NCI-H2227 (cell line): ENCODE measurements around the gene SREBF2.
A peak's percentile ranks its signal among the peaks of the same experiment; 100 is the strongest.
"Not testable (repeated sequence)": the region's sequence is repeated elsewhere in the genome, so short reads cannot be mapped to it uniquely, and the experiment has no call there.

Experiments
- DNase-seq: peaks from one replicate; lab custom pipeline; 2025; ENCODE audit not compliant: unreplicated experiment; lab: John Stamatoyannopoulos, UW

SREBF2 gene

DNA sequence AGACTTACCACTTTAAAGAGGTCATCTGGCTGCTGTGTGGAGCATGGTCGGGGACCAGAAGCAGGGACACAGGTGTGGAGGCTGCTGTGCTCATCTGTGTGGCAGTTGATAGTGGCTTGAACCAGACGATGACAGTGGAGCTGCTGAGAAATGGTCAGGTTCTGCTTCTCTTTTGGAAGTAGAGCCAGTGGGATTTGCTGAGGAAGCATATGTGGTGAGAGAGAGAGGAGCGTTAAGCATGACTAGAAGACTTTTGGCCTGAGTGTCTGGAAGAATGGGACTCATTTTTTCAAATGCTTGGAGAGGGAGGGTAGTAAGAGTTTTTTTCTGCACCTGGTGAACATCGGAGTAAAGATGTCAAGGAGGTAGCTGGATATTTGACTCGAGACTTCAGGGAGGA, 12.5 kb upstream of the SREBF2 start:
- no peak for DNase-seq

DNA sequence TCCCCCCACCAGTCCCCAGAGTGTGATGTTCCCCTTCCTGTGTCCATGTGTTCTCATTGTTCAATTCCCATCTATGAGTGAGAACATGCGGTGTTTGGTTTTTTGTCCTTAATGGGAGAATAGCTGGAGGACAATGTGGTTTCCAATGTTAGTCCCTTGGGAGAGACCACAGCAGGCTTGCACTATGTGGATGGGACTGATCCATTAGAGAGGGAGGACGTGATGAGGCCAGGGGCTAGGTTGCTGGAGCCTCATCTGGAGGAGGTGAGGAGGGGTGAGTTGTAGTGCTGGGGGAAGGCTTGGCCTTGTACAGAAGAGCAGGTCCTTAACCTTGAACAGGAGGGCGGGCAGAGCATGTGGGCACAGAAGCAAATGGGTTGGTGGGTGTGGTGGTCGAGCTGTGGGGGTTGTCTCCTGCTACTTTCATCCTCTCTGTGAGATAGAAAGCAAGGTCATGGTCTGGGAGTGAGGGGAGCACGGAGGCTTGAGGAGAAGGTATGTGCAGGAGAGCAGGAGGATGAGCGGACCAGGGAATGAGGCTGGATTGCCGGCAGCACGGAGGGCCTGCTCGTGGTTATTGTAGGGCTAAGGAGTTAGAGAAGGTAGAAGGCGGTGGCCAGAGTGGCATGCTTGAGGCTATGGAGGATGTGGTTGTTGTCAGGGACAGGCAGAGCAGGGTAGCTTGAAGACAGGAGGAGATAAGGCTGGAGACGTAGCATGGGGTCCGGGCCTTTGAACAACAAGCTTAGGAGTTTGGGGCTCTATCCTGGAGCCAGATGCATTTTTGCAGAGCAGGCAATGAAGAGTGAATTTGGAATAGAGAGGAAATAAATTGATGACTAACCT, 11.2 kb upstream of the SREBF2 start:
- no peak for DNase-seq

DNA sequence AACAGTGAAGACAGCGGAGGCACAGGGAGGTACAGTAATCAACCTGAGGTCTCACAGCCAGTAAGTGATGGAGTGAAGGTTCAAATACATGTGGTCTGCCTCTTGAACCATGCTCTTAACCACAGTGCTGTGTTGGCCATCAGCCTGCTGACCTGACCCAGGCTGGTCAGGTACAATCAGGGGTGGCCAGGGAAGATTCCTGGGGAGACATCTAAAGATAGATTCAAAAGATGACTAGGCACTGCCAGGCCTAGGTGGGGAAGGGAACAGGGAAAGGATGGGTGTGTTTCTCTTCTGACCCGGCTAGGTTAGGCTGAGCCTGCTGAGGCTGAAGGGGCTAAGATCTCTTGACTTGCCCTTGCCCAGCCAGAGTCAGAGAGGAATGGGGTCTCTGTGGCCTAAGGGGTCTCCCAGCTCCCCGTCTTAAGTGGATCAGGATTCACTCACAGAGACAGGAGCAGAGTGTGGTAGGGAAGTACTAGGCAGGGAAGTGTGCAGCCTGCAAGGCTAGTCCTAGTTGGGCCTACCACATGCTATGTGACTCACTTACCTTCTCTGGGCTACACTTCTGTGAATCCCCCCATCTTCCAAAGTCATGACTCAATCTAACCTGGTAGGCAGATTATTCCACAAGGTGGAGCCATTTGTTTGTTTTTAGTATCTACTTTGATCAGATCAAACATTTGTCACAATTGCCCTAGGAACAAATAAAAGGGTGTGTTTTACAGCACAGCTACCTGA, 10.4 kb upstream of the SREBF2 start:
- DNase-seq, result peak; percentile 43

DNA sequence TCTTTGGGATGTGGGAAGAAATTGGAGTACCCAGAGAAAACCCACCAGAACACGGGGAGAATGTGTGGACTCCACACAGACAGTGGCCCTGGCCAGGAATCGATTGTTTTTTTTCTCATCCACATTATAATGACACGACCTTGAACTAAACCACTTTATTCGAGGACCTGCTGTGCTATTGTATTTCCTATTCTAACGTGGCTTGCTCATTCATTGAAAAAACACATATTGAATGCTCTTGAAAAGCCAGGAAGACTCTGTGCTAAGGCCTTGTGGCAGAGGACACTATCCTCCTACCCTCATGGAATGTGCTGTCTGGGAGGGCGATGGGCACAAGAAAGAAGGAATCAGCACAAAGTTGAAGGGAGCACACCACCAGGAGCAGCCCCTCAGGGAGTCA, 9.1 kb upstream of the SREBF2 start:
- peak; percentile 14 for DNase-seq

DNA sequence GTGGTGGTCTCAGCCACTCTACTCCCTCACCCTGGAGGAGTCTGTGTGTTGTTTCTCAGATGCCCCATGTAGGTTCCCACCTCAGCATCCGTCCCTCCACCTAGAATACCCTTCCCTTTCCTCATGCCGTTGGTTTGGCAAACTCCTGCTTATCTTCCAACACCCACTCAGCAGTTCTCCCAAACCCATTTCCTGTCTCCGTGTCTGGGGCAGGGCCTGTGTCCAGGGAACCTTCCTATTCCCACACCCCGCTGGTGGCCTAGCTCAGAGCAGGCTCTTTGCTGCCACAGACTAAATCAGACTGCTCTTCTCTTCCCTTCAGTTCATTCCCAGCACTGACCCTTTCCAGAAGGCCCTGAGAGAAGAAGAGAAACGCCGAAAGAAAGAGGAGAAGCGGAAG, 7.5 kb upstream of the SREBF2 start:
- DNase-seq, result no peak

DNA sequence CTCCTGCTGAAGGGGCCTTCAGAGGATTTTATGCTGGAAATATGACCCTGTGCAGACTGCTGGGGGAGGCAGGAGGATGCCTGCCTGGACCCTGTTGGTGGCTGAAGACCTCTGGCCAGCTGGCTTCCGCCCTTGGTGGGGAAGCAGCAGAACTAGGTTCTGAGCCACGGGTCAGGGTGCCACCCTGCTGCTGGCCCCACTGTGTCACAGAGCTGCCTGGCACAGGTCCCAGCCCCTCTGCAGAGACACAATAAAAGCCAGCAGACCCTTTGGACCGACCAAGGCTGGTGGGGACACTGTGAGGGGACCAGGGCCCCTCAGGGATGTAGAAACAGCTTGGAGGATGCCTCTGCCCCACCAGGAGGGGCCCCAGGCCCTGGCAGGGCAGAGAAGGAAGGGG, 6.9 kb upstream of the SREBF2 start:
- no peak for DNase-seq

DNA sequence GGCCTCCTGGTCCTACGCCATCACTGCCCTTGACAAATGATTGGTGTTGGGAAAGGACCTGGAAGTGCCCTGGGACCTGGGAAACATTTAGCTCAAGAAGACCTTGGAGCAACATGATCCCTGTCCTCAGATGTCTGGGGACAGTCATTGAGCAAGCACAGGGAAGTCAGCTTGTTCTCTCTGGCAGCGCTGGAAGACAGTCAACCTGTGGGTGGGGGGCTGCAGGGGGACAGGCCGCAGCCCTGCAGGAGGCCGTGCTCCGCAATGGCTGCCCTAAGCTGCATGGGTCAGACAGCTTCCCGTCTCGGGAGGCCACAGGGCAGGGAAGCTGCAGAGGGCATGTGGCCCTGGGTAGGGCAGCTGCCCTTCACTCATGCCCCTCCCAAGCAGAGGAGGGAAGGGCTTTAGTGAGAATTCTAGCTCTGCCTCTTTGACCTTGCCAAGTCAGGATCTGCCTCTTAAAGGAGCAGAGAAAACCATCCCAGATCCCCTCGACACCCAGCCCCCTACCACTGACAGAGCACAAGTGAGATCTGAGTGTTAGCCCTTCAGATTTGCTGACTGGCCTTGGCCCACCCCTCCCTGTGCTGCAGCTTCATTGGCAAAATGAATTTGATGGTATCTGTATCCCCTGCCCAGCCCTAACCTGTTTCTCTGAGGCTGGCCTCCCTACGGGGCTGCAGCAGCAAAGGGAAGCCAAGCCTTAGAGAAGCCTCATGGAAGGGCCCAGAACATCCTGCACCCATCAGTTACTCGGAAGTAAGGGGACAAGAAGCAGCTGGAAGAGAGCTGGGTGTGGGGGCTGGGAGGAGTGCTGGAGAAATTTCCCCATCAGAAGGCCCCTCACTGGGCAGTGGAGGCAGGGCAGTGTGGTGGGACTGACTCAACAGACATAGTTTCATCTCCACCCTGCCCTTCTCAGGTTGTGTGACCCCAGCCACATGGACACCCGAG, 6.2 kb upstream of the SREBF2 start:
- DNase-seq, result no peak

DNA sequence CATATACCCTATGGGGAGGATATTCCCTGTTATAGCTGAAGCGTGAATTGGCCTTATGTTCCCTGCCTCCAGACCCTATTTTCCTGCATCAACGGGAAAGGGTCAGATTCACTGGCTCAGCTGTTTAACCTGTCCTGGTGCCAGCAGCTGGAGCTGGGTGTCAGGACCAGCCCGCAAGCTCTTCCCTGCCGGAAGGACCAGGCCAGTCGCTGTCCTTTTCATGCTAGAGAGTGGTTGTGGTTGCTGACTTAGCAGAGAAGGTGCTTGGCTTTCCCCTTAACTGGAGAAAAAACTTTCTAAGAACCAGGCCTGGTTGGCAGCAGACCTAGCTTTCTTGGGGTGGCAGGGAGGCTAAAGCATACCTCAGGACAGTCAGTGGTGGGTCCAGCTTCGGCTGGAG, 5.2 kb upstream of the SREBF2 start:
- DNase-seq, result no peak

DNA sequence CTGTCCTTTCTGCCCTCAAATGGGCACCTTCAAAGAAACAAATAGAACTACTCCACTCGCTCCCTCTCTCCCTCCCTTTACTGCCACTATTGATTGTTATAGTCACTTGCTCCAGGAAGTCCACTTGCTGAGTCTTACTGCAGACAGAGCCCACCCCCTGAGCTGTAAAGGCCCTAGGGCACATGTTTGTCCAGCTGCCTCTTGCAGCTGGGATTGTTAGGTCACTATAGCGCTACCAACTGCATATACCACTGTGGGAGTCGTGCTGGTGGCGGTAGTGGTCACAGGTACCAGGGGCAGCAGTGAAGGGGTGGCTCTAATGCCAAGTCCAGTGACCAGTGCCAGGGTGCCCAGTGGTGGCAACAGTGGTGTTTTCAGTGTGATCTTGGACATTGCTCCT, 4.4 kb upstream of the SREBF2 start:
- DNase-seq, result no peak

DNA sequence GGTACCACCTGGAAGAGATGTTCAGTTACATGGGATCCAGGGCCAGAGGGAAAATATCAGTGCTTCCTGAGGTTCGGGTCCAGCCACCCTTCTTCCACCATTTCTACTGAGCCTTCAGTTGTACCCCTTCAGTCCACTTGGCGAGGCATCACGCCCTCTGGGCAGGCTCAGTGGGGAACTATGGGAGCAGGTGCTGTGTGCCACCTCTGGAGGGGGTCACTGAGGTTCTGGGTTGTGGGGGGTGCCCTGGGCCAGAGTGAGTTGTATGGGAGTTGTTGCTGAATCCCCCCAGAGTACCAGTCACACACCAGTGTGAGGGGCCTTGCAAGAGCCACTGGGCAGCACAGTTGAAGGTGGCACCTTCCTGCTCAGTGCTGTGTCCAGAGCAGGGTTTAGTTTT, 2.7 kb upstream of the SREBF2 start:
- no peak for DNase-seq

DNA sequence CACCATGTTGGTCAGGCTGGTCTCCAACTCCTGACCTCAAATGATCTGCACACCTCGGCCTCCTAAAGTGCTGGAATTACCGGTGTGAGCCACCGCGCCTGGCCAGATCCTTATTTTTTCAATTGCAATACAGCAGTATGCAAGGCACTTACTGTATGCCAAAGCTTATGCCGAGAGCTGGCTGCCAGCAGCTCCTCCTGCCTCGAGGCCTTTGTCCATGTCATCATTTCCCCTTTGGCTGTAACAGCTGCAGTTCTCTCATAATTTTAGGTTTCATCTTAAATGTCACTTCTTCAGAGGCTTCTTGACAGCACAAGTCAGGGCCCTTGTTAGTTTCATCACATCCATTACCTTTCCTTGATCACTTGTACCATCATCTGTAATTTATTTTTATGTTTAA, 1.5 kb upstream of the SREBF2 start:
- DNase-seq, result peak; percentile 20

DNA sequence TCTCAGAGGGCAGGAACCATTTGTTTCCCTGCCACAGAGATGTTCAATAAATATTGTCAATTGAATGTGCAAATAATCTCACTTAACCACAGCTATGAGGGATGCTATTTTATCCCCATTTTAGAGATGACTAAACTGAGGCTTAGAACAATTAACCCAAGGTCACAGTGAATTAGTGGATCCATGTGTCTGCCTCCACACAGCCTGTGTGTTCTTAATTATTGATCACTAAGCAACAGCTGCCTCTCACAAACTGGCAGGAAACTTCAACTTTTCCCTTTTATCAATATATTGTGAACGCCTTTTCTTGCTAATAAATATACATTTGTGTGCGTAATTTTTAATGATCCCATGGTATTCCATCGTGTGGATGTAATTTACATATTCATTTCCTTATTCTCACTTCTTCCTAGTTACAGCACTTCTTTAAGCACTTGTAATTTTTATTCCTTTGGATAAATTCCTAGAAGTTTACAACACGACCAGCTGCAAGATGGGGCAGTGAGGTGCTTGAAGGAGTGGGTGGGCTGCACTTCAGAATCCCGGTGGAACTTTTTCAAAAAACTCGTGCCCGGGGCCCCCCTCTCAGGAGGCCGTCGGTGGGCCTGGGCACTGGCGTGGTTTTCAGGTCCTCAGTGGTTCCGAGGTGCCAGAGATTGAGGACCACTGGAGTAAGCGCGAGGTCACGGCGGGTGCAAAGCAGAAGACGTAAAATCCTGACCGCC, 915 bp upstream of the SREBF2 start:
- DNase-seq, result peak; percentile 49

DNA sequence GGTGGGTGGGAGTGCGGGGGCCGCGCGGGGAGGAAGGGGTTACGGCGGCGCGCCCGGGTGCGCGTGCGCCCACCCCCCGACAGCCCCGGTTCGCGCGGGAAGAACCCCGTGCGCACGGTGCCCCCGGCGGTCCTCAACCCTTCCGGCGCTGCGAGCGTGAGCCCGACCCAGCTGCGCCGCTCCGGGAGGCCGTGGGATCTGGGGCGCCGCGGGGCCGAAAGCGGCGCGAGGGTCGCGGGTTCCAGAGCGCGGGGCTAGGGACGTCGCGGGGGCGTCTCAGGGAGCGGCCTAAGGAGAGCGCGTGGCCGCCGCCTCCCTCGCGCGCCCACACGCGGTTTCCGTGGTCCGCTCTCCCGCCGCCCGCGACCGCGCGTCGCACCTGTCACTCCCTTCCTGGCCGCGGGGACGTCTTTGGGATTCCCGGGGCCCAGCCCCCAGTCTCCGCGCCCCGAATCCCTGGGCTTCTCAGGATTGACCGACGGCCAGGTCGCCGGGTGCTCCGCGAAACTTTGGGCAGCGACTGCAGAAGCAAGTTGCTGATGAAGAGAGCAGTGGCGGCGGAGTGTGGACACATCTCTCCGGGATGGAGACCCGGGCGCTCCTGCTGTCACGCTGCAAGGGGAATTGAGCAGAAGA, 582 bp downstream of the SREBF2 start:
- peak; percentile 47 for DNase-seq

DNA sequence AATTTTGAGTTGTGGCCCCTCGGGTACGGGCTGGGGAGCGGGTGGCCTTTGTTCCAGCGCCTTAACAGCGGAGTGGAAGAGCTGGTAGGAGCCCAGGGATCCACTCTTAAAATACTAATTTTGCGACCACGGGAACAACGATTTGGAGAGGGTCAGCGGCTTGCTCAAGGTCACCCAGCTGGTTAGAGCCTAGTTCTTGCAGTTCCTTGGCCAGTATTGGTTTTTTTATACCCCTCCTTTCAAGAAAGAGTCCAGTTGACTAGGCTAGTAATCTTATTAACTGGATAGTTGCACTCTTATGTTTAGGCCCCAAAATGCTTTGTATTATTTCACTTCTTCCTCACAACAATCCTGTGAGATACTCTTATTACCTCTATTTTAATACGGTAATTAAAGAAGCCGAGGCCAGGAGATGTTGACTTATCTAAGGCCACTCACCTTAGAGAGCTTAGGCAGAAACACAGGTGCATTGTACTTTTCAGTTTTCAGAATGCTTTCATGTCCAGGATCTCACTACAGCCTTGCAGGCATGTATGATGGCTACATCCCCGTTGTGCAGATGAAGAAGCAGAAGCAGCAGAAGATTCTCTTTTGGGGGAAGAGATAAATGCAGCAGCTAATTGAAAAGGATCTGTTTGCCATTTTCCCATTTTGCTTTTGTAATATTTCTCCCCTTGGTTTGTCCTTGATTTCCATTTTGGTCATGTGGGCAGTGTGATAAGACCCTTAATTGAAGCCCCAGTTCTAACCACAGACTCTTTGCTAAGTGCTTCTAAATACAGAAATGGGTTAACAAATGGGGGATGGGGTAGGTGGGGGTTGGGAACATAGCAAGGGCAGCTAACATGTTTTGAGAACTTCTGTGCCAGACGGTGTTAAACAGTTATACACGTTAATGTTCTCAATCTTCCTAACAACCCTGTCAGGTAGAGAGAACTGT, 1.4 kb downstream of the SREBF2 start:
- no peak for DNase-seq

DNA sequence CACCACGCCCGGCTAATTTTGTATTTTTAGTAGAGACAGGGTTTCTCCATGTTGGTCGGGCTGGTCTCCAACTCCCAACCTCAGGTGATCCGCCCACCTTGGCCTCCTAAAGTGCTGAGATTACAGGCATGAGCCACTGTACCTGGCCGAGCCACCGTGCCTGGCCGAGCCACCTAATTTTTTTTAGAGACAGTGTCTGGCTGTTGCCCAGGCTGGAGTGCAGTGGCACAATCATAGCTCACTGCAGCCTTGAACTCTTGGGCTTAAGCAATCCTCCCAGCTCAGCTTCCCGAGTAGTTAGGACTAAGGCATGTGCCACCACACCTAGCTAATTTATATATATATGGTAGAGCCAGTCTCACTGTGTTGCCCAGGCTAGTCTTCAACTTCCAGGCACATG, 2.6 kb downstream of the SREBF2 start:
- not testable (repeated sequence) for DNase-seq

DNA sequence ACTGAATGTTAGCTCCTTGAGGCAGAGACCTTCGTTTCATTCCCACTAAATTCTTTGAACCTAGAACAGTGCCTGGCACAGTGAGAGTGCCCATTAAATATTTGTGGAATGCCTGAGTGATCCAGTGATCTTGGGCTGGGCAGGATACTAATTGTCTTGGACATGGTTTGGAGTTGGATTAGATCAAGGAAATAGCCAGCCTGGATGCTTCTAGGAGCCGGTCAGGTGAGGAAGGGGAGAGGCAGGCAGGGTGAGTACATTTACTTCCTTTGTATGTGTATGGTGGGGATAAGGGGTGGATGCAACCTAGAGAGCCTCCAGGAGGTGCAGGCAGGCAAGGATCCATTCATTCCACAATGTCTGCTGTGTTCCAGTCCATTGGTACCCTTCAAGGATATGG, 3.6 kb downstream of the SREBF2 start:
- no peak for DNase-seq

DNA sequence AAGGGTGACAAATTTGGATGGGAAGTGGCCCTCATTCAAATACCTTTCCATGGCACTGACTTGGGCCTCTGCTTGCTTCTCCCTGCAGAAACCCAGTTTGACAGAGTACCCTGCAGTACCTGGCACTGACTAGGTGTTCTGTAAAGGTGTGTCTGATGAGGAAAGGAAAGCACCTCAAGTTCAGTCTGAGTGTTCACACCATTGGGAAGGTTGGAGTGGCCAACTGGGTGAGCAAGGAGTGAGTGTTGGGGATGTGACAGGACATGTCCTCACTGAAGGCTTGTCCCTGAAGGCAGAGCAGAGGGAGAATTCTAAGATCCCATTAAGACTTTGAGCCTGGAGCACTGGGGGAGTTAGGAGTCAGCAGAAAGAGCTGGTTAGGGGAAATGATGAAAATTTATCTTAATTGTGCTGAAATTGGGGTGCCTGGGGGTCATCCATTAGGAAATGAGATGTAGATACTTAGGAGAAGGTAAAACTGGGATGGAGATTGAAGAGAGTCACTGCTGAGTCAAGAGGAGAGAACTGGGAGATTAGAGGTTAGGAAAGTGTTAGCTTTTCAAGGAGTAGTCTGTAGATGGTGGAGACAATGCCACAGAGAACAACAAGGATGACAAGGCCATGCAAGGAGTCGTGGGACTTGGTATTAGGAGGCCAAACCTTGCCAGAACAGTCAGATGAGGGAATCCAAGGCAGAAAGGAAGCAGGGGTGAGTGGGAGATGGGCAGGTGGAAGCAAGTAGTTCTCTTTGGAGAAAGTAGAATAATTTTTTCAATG, 6.1 kb downstream of the SREBF2 start:
- no peak for DNase-seq

DNA sequence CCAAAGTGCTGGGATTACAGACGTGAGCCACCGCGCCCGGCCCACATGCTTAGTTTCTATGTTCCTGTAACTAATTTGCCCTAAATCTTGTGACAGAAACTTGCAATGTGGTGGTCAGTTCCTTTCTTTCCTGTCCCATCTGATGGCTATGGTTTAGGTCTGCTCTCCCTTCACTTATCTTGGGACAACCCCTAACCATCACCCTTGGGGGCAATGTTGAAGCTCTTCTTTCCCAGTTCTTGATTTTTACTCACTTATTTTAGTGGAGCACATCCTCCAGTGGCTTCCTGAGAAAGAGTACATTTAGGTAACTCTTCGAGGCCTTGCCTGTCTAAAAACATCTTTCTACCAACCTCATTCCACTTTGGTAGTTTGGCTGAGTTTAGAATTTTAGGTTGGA, 7.3 kb downstream of the SREBF2 start:
- no peak for DNase-seq
